SK-N-SH treated with all-trans-retinoic acid at 6 μM for 48 hours (cell line): ENCODE measurements around the gene E2F8.

Experiments used
- ATAC-seq: fragments of 200-7000 bp; cut with Tn5 transposase; 3 replicates; pipeline ENCODE4 v1.9.1; 2020; ENCODE audit warnings: mild to moderate bottlenecking, moderate library complexity
- ARNTL ChIP-seq: fragments of 450-650 bp; formaldehyde crosslinking; IDR thresholded peaks from 2 replicates; pipeline ENCODE4 v1.5.0; 2020; ENCODE audit warnings: low read depth, mild to moderate bottlenecking, moderate library complexity, borderline replicate concordance
- BACH2 ChIP-seq: fragments of 250-450 bp; sonication (Bioruptor Pico); IDR thresholded peaks from 2 replicates; pipeline ENCODE4 v1.9.0; 2021; ENCODE audit warnings: mild to moderate bottlenecking, borderline replicate concordance
- CREB5 ChIP-seq: fragments of 250-450 bp; sonication (Bioruptor Pico); IDR thresholded peaks from 2 replicates; pipeline ENCODE4 v1.5.1; 2020; ENCODE audit warnings: low read depth, mild to moderate bottlenecking, moderate library complexity
- CSDC2 ChIP-seq: fragments of 250-450 bp; sonication (Bioruptor Pico); IDR thresholded peaks from 2 replicates; pipeline ENCODE4 v1.5.0; 2020; ENCODE audit warnings: mild to moderate bottlenecking, moderate library complexity
- CSRNP3 ChIP-seq: fragments of 250-450 bp; sonication (Bioruptor Pico); IDR thresholded peaks from 2 replicates; pipeline ENCODE4 v1.5.1; 2021; ENCODE audit warnings: mild to moderate bottlenecking, moderate library complexity
- ESRRG ChIP-seq: fragments of 250-450 bp; sonication (Bioruptor Pico); IDR thresholded peaks from 2 replicates; pipeline ENCODE4 v1.6.1; 2021; ENCODE audit warnings: mild to moderate bottlenecking
- GLIS3 ChIP-seq: fragments of 250-450 bp; sonication (Bioruptor Pico); IDR thresholded peaks from 2 replicates; pipeline ENCODE4 v1.5.0; 2020; ENCODE audit warnings: mild to moderate bottlenecking, moderate library complexity
- OSR1 ChIP-seq: fragments of 250-450 bp; sonication (Bioruptor Pico); IDR thresholded peaks from 2 replicates; pipeline ENCODE4 v1.8.0; 2022; ENCODE audit warnings: moderate library complexity, mild to moderate bottlenecking, inconsistent platforms
- PATZ1 ChIP-seq: fragments of 250-450 bp; sonication (Bioruptor Pico); IDR thresholded peaks from 2 replicates; pipeline ENCODE4 v1.8.0; 2020; ENCODE audit warnings: mild to moderate bottlenecking, moderate library complexity, borderline replicate concordance
- POU6F1 ChIP-seq: fragments of 250-450 bp; sonication (Bioruptor Pico); IDR thresholded peaks from 2 replicates; pipeline ENCODE4 v1.8.0; 2021; ENCODE audit warnings: low read depth, mild to moderate bottlenecking, moderate library complexity, borderline replicate concordance
- PPARA ChIP-seq: fragments of 250-450 bp; sonication (Bioruptor Pico); IDR thresholded peaks from 2 replicates; pipeline ENCODE4 v1.5.0; 2020; ENCODE audit warnings: mild to moderate bottlenecking, borderline replicate concordance
- RARB ChIP-seq: fragments of 250-450 bp; sonication (Bioruptor Pico); IDR thresholded peaks from 2 replicates; pipeline ENCODE4 v1.8.0; 2021; ENCODE audit warnings: mild to moderate bottlenecking, moderate library complexity
- SNAI2 ChIP-seq: fragments of 250-450 bp; sonication (Bioruptor Pico); IDR thresholded peaks from 2 replicates; pipeline ENCODE4 v1.5.0; 2020; ENCODE audit warnings: mild to moderate bottlenecking, moderate library complexity
- TCF4 ChIP-seq: fragments of 250-450 bp; sonication (Bioruptor Pico); IDR thresholded peaks from 2 replicates; pipeline ENCODE4 v1.8.0; 2021; ENCODE audit warnings: mild to moderate bottlenecking, moderate library complexity, borderline replicate concordance
- TOX ChIP-seq: fragments of 250-450 bp; sonication (Bioruptor Pico); IDR thresholded peaks from 2 replicates; pipeline ENCODE4 v1.8.0; 2021; ENCODE audit warnings: mild to moderate bottlenecking, moderate library complexity, borderline replicate concordance
- TSHZ2 ChIP-seq: fragments of 250-450 bp; sonication (Bioruptor Pico); IDR thresholded peaks from 2 replicates; pipeline ENCODE4 v1.5.0; 2020; ENCODE audit warnings: mild to moderate bottlenecking, moderate library complexity
- ZC3H10 ChIP-seq: fragments of 250-450 bp; sonication (Bioruptor Pico); IDR thresholded peaks from 2 replicates; pipeline ENCODE4 v1.5.1; 2021; ENCODE audit warnings: mild to moderate bottlenecking, moderate library complexity
- ZFP3 ChIP-seq: fragments of 250-450 bp; sonication (Bioruptor Pico); IDR thresholded peaks from 2 replicates; pipeline ENCODE4 v1.5.0; 2020; ENCODE audit warnings: mild to moderate bottlenecking, moderate library complexity
- ZFP30 ChIP-seq: fragments of 450-650 bp; formaldehyde crosslinking; IDR thresholded peaks from 2 replicates; pipeline ENCODE4 v1.5.0; 2022; ENCODE audit warnings: mild to moderate bottlenecking, moderate library complexity
- ZNF70 ChIP-seq: fragments of 450-650 bp; formaldehyde crosslinking; IDR thresholded peaks from 2 replicates; pipeline ENCODE4 v1.5.0; 2020; ENCODE audit warnings: mild to moderate bottlenecking, moderate library complexity
- ZNF8 ChIP-seq: fragments of 450-650 bp; formaldehyde crosslinking; IDR thresholded peaks from 2 replicates; pipeline ENCODE4 v1.5.0; 2020; ENCODE audit warnings: mild to moderate bottlenecking, moderate library complexity

E2F8 gene

GRCh38 chr11:19283991-19284390 is 43.2 kb upstream of the E2F8 start:
- ATAC-seq, result no peak
- no peak for TF ChIP-seq ZNF70 (CRISPR knock-in tag)
- TF ChIP-seq OSR1, result no peak
- TF ChIP-seq ZNF8 (CRISPR knock-in tag), result no peak
- no peak for TF ChIP-seq SNAI2 (CRISPR knock-in tag)
- TF ChIP-seq ZC3H10, result no peak
- no peak for TF ChIP-seq CSRNP3 (CRISPR knock-in tag)
- TF ChIP-seq TSHZ2, result no peak
- no peak for TF ChIP-seq CREB5 (CRISPR knock-in tag)
- no peak for TF ChIP-seq GLIS3 (CRISPR knock-in tag)
- no peak for TF ChIP-seq TOX (CRISPR knock-in tag)

GRCh38 chr11:19281555-19281954 is 40.8 kb upstream of the E2F8 start:
- no peak for ATAC-seq
- no peak for TF ChIP-seq PPARA (CRISPR knock-in tag)
- no peak for TF ChIP-seq PATZ1
- TF ChIP-seq CREB5 (CRISPR knock-in tag), result no peak
- no peak for TF ChIP-seq BACH2 (CRISPR knock-in tag)
- no peak for TF ChIP-seq ZNF8 (CRISPR knock-in tag)
- no peak for TF ChIP-seq ZNF70 (CRISPR knock-in tag)
- no peak for TF ChIP-seq TSHZ2
- no peak for TF ChIP-seq RARB
- no peak for TF ChIP-seq TOX (CRISPR knock-in tag)
- TF ChIP-seq SNAI2 (CRISPR knock-in tag), result no peak
- no peak for TF ChIP-seq CSDC2 (CRISPR knock-in tag)
- no peak for TF ChIP-seq ESRRG (CRISPR knock-in tag)
- TF ChIP-seq TCF4 (CRISPR knock-in tag), result no peak

- ATAC-seq, result peak; percentile 16; the same call in 1 of the 3 replicates
- TF ChIP-seq ZNF70 (CRISPR knock-in tag) (no peak), RARB (no peak), PPARA (CRISPR knock-in tag) (no peak), ZFP30 (CRISPR knock-in tag) (no peak), CREB5 (CRISPR knock-in tag) (no peak), ARNTL (CRISPR knock-in tag) (no peak), ZNF8 (CRISPR knock-in tag) (no peak), SNAI2 (CRISPR knock-in tag) (no peak), POU6F1 (CRISPR knock-in tag) (no peak), ZFP3 (CRISPR knock-in tag) (no peak), CSDC2 (CRISPR knock-in tag) (no peak), ESRRG (CRISPR knock-in tag) (no peak), GLIS3 (CRISPR knock-in tag) (no peak)
Observed at GRCh38 chr11:19281041-19281440, 40.3 kb upstream of the E2F8 start.
